ENCODE data around the gene PICK1. TPM values are rescaled to one million over a fixed set of nuclear protein-coding genes. Genes with fewer than 3 reads are reported as not detected.

PICK1 gene
- total and polyA plus RNA-seq, 2 of the 13 experiments (the other 11 are each of a cell fraction or from before 2014, with no cell fraction given): 19.3 to 25.3 TPM

- TF ChIP-seq, protein P1, sequence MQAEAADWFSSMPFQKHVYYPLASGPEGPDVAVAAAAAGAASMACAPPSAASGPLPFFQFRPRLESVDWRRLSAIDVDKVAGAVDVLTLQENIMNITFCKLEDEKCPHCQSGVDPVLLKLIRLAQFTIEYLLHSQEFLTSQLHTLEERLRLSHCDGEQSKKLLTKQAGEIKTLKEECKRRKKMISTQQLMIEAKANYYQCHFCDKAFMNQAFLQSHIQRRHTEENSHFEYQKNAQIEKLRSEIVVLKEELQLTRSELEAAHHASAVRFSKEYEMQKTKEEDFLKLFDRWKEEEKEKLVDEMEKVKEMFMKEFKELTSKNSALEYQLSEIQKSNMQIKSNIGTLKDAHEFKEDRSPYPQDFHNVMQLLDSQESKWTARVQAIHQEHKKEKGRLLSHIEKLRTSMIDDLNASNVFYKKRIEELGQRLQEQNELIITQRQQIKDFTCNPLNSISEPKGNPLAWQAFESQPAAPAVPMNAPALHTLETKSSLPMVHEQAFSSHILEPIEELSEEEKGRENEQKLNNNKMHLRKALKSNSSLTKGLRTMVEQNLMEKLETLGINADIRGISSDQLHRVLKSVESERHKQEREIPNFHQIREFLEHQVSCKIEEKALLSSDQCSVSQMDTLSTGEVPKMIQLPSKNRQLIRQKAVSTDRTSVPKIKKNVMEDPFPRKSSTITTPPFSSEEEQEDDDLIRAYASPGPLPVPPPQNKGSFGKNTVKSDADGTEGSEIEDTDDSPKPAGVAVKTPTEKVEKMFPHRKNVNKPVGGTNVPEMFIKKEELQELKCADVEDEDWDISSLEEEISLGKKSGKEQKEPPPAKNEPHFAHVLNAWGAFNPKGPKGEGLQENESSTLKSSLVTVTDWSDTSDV (CRISPR knock-in tag; IDR thresholded peaks at IDR 0.05): no peak
- TF ChIP-seq ZNF431 (CRISPR knock-in tag; IDR thresholded peaks at IDR 0.05; ENCODE audit: borderline replicate concordance, low read depth) (no peak), SALL1 (CRISPR knock-in tag; IDR thresholded peaks at IDR 0.05) (peak; percentile 57), NFKBIZ (CRISPR knock-in tag; IDR thresholded peaks at IDR 0.05) (0 out of 2 replicates have a peak, but pooled peaks have one; percentile 51), ZFP41 (CRISPR knock-in tag; IDR thresholded peaks at IDR 0.05; ENCODE audit: borderline replicate concordance) (no peak), ZNF816 (CRISPR knock-in tag; IDR thresholded peaks at IDR 0.05; ENCODE audit: borderline replicate concordance) (no peak), ZFAT (CRISPR knock-in tag; conservative IDR thresholded peaks at IDR 0.05) (no peak), GFI1 (CRISPR knock-in tag; IDR thresholded peaks at IDR 0.05; ENCODE audit: borderline replicate concordance) (peak; percentile 81), ZNF772 (CRISPR knock-in tag; IDR thresholded peaks at IDR 0.05) (0 out of 2 replicates have a peak, but pooled peaks have one; percentile 46), ZNF280B (CRISPR knock-in tag; IDR thresholded peaks at IDR 0.05; ENCODE audit: borderline replicate concordance) (no peak), SP140L (CRISPR knock-in tag; IDR thresholded peaks at IDR 0.05; ENCODE audit: borderline replicate concordance) (no peak), MTA1 (CRISPR knock-in tag; IDR thresholded peaks at IDR 0.05; ENCODE audit: borderline replicate concordance) (peak; percentile 13; the same call in 1 of the 2 replicates)
- TF ChIP-seq, protein P2, sequence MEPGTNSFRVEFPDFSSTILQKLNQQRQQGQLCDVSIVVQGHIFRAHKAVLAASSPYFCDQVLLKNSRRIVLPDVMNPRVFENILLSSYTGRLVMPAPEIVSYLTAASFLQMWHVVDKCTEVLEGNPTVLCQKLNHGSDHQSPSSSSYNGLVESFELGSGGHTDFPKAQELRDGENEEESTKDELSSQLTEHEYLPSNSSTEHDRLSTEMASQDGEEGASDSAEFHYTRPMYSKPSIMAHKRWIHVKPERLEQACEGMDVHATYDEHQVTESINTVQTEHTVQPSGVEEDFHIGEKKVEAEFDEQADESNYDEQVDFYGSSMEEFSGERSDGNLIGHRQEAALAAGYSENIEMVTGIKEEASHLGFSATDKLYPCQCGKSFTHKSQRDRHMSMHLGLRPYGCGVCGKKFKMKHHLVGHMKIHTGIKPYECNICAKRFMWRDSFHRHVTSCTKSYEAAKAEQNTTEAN (CRISPR knock-in tag; conservative IDR thresholded peaks at IDR 0.05): no peak; the same call in 1 of the 2 replicates
- TF ChIP-seq, protein P3, sequence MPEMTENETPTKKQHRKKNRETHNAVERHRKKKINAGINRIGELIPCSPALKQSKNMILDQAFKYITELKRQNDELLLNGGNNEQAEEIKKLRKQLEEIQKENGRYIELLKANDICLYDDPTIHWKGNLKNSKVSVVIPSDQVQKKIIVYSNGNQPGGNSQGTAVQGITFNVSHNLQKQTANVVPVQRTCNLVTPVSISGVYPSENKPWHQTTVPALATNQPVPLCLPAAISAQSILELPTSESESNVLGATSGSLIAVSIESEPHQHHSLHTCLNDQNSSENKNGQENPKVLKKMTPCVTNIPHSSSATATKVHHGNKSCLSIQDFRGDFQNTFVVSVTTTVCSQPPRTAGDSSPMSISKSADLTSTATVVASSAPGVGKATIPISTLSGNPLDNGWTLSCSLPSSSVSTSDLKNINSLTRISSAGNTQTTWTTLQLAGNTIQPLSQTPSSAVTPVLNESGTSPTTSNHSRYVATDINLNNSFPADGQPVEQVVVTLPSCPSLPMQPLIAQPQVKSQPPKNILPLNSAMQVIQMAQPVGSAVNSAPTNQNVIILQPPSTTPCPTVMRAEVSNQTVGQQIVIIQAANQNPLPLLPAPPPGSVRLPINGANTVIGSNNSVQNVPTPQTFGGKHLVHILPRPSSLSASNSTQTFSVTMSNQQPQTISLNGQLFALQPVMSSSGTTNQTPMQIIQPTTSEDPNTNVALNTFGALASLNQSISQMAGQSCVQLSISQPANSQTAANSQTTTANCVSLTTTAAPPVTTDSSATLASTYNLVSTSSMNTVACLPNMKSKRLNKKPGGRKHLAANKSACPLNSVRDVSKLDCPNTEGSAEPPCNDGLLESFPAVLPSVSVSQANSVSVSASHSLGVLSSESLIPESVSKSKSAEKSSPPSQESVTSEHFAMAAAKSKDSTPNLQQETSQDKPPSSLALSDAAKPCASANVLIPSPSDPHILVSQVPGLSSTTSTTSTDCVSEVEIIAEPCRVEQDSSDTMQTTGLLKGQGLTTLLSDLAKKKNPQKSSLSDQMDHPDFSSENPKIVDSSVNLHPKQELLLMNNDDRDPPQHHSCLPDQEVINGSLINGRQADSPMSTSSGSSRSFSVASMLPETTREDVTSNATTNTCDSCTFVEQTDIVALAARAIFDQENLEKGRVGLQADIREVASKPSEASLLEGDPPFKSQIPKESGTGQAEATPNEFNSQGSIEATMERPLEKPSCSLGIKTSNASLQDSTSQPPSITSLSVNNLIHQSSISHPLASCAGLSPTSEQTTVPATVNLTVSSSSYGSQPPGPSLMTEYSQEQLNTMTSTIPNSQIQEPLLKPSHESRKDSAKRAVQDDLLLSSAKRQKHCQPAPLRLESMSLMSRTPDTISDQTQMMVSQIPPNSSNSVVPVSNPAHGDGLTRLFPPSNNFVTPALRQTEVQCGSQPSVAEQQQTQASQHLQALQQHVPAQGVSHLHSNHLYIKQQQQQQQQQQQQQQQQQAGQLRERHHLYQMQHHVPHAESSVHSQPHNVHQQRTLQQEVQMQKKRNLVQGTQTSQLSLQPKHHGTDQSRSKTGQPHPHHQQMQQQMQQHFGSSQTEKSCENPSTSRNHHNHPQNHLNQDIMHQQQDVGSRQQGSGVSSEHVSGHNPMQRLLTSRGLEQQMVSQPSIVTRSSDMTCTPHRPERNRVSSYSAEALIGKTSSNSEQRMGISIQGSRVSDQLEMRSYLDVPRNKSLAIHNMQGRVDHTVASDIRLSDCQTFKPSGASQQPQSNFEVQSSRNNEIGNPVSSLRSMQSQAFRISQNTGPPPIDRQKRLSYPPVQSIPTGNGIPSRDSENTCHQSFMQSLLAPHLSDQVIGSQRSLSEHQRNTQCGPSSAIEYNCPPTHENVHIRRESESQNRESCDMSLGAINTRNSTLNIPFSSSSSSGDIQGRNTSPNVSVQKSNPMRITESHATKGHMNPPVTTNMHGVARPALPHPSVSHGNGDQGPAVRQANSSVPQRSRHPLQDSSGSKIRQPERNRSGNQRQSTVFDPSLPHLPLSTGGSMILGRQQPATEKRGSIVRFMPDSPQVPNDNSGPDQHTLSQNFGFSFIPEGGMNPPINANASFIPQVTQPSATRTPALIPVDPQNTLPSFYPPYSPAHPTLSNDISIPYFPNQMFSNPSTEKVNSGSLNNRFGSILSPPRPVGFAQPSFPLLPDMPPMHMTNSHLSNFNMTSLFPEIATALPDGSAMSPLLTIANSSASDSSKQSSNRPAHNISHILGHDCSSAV (CRISPR knock-in tag; IDR thresholded peaks at IDR 0.05; ENCODE audit: borderline replicate concordance): no peak
These were observed 50.7 kb downstream of the PICK1 start (continued) for GRCh38 chr22:38107692-38108515.

Data from HepG2 (cell line).